Glomerular endothelial cell (primary cell): ENCODE results near the gene CNNM3. TPM values are rescaled to one million over a fixed set of nuclear protein-coding genes. Genes with fewer than 3 reads are reported as not detected.

Experiments
- DNase-seq: peaks from one replicate; pipeline ENCODE4 v3.0.0-alpha.2; 2011; ENCODE audit warnings: low read depth, low spot score; ENCODE audit errors: extremely low read depth
- total RNA-seq: library from RNA; depleted of rRNA; stranded (reverse); fragments of >200 nt; gene quantifications from 2 replicates; pipeline ENCODE4 v1.2.3, GENCODE V29; 2015

CNNM3 gene
- total RNA-seq, 1 donor from 2014 or later, result 10.7 TPM

- DNase-seq, result no peak
Measured at GRCh38 chr2:96874198-96874831, 58.2 kb downstream of the CNNM3 start.

DNA sequence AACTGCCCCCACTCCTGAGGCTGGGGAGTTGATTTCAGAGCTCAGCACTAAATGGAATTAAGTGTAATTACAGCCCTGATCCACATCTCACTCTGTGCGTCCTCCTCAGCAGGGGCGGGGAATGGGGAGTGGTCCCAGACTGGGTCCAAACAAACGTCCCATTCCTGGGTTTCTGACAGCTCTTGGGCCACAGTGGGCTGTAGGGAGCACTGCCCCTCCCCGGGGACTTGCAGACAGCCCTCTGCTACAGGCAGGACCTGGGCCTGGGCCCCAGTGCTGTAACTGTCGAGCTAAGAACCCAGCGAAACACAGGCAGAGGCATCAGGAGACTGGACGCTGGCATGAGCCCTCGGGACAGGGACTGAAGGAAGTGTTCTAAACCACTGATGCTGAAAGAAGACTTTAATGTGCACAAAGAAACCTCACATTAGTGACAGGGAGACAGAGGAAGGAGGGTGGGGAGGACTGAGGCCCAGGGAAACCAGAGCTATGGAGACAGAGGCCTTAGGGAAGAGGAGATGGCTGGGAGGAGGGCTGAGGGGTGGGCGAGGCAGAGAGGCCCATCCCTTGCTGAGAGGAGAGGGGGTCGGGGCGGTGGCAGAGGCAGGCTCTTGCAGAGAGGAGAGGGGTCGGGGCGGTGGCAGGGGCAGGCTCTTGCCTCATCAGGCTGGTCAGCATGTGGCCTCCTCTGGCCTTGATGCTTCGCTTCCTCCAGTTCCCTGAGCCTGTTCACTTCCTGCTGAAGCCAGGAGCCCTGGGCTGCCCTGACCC lies 59.6 kb downstream of the CNNM3 start:
- DNase-seq, result no peak

- DNase-seq, result no peak
Measured at GRCh38 chr2:96876269-96877041, 60.4 kb downstream of the CNNM3 start.

- no peak for DNase-seq
Measured at GRCh38 chr2:96877042-96877451, 61.0 kb downstream of the CNNM3 start.

DNA sequence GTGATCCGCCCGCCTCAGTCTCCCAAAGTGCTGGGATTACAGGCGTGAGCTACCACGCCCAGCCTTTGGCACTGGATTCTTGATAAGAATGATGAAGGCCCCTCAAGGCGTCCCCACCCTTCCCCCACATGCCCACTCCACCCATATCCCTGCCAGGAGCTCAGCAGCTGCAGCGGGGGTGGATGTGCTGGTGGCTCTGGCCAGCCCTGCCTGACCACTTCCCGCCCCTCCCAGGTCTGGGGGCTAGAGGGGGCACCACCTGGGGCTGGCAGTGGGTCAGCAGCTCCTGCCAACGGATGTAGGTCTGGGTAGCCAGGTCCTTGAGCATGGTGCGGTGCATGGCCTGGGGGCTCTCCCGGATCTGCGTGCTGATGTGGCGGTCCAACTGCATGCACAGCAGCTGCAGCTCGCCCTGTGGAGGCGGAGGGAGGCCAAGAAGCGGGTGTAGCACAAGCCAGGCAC lies 61.6 kb downstream of the CNNM3 start:
- DNase-seq, result no peak

GRCh38 chr2:96878171-96878570 lies 62.1 kb downstream of the CNNM3 start:
- no peak for DNase-seq

DNA sequence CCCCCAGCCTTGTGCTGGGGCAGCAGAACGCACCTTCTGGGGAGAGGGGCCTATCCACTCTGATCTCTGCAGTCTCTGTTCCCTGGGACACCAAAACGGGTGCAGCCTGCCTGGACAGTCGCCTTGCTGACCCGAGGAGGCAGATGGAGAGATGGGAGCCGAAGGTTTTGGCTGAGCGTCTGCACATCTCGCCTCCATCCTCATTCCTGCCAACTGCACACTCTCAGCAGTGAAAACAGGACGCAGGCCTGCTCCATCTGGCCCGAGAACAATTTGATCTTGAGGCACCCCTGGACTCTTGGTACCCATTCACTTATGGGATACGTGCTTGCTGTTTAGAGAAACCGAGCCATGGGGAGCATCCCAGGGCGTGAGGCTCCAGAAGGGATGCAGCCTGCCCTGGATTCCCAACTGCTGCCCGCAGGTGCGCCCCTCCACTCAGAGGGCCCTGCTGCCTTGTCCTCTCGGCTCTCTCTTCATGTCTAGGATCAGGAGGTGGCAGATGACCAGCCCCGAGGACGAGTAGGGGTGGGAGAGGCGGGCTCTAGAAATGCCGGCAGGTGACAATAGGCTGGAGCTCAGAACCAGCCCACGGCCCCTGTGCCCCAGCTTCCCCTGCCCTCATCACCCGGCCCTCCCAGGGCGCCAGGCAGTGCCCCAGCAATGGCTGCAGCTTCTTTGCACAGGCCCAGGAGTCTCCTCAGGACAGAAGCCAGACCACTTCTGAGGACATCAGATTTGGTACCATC lies 62.9 kb downstream of the CNNM3 start:
- no peak for DNase-seq

GRCh38 chr2:96879545-96880040 lies 63.5 kb downstream of the CNNM3 start:
- no peak for DNase-seq

GRCh38 chr2:96880891-96881273 lies 64.8 kb downstream of the CNNM3 start:
- no peak for DNase-seq

GRCh38 chr2:96881349-96882195 lies 65.5 kb downstream of the CNNM3 start:
- DNase-seq, result no peak

DNA sequence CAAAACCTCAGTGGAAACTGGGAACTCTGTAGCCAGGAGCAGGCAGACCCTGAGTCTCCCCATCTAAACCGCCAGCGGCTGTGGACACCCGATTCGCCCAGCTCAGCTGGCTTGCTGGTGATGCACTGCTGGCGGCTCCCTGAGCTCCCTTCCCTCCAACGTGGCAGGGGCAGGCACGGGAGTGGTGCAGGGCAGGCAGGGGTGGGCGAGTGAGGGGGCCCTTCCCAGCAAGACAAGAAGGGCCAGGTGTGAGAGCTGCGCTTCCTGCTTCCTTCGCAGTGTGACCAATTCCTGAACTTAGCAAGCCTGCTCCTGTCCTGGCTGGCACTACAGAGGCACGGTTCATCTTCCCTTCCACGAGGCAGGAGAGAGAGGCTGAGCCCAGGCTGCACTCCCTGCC lies 66.2 kb downstream of the CNNM3 start:
- no peak for DNase-seq

DNA sequence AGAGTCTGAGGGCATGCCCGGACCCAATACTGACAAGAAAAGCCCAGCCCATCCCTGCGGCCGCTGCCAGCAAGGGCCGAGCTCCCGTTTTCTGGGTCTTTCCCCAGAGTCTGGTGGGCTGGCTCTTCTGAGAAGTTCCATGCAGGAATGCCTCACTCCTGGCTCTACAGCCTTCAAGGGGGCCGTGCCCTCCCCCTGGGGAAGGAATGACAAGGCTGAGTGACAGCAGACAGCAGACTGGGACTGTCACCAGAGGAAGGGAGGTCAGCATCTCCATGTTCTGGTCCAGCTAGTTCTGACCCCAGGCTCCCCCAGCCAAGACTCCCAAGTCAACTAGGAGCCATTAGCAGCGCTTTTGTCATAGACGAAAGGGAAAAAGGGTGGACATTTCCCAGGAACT lies 66.8 kb downstream of the CNNM3 start:
- no peak for DNase-seq

DNA sequence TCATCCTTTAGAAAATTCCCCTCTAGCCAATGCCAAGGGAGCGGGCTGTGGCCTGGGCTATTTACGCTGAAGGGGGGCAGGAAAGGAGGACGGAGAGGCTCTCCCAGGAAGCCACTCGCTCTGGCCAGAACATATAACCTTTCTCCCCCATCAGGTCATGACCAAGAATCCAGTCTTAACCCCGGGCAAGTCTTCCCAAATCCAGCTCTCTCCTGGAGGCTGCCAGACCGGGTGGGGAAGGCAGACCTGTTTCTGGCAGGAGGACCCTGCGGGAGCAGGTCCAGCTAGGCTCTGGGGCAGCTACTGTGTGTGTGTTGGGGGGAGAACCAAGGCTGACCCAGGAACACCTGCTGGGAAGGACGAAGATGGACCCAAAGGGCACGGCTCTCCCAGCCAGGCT lies 67.2 kb downstream of the CNNM3 start:
- DNase-seq, result no peak

Other genes with a start within 250 kb of the CNNM3 start
- gene KANSL3, start 178.0 kb upstream of the CNNM3 start, total RNA-seq, result 17.5 and 27.4 TPM in 2 replicates
- 0.15 TPM in 1 of 2 replicates, not detected in the other for gene FER1L5, start 173.5 kb upstream of the CNNM3 start, total RNA-seq
- gene LMAN2L, start 76.2 kb upstream of the CNNM3 start, total RNA-seq, result 19.7 and 22.8 TPM in 2 replicates
- gene CNNM4, start 55.4 kb upstream of the CNNM3 start, total RNA-seq, result 3.3 and 4.7 TPM in 2 replicates
- 1.4 and 1.6 TPM in 2 replicates for gene ANKRD23, start 27.8 kb downstream of the CNNM3 start, total RNA-seq
- 21.4 and 21.5 TPM in 2 replicates for gene ANKRD39, start 41.7 kb downstream of the CNNM3 start, total RNA-seq
- 15.2 and 31.9 TPM in 2 replicates for gene SEMA4C, start 53.8 kb downstream of the CNNM3 start, total RNA-seq
- gene FAM178B, start 170.3 kb downstream of the CNNM3 start, total RNA-seq, result not detected in 2 replicates